ENCODE measurements around the gene PXMP2.

The PXMP2 gene

GRCh38 chr12:132717011-132717410, 29.6 kb downstream of the PXMP2 start:
- Mint-ChIP-seq H3K4me1 (peaks cover 10% of the 10 kb centered on the region), H3K36me3 (peaks cover 18% of the 10 kb centered on the region), H3K9me3 (no peaks in the 10 kb centered on the region), H3K27ac (no peak overlapping the region), H3K4me3 (no peak overlapping the region), H3K27me3 (no peaks in the 10 kb centered on the region)
- no peak for DNase-seq (ENCODE audit: low spot score in 2 of 2)
- ATAC-seq (ENCODE audit: low read depth): no peak

- no peaks in the 10 kb centered on the region for H3K27me3 Mint-ChIP-seq
- H3K4me1 Mint-ChIP-seq: peaks cover 6% of the 10 kb centered on the region
- ATAC-seq (ENCODE audit: low read depth): no peak
- no peaks in the 10 kb centered on the region for H3K9me3 Mint-ChIP-seq
- no peak overlapping the region for H3K4me3 Mint-ChIP-seq
- no peak overlapping the region for H3K27ac Mint-ChIP-seq
- H3K36me3 Mint-ChIP-seq: peaks cover 18% of the 10 kb centered on the region
- no peak for DNase-seq (ENCODE audit: low spot score in 2 of 2)
Observed at GRCh38 chr12:132717531-132718387, 30.4 kb downstream of the PXMP2 start.

GRCh38 chr12:132718644-132719043, 31.3 kb downstream of the PXMP2 start:
- H3K27ac Mint-ChIP-seq: no peak overlapping the region
- H3K4me3 Mint-ChIP-seq: no peak overlapping the region
- H3K9me3 Mint-ChIP-seq: no peaks in the 10 kb centered on the region
- no peak for ATAC-seq (ENCODE audit: low read depth)
- H3K4me1 Mint-ChIP-seq: peaks cover 2% of the 10 kb centered on the region
- DNase-seq (ENCODE audit: low spot score in 2 of 2): no peak
- no peaks in the 10 kb centered on the region for H3K27me3 Mint-ChIP-seq
- H3K36me3 Mint-ChIP-seq: peaks cover 20% of the 10 kb centered on the region

- Mint-ChIP-seq H3K4me1 (peaks cover 4% of the 10 kb centered on the region), H3K4me3 (no peak overlapping the region), H3K9me3 (no peaks in the 10 kb centered on the region), H3K36me3 (peaks cover 23% of the 10 kb centered on the region), H3K27ac (no peak overlapping the region), H3K27me3 (no peaks in the 10 kb centered on the region)
- no peak for DNase-seq (ENCODE audit: low spot score in 2 of 2)
- ATAC-seq (ENCODE audit: low read depth): no peak
Observed at GRCh38 chr12:132719141-132719953, 32.0 kb downstream of the PXMP2 start.

GRCh38 chr12:132719954-132720324, 32.6 kb downstream of the PXMP2 start:
- Mint-ChIP-seq H3K9me3 (no peaks in the 10 kb centered on the region), H3K27me3 (no peaks in the 10 kb centered on the region), H3K36me3 (peaks cover 24% of the 10 kb centered on the region), H3K27ac (no peak overlapping the region), H3K4me3 (no peak overlapping the region), H3K4me1 (peaks cover 2% of the 10 kb centered on the region)
- no peak for DNase-seq (ENCODE audit: low spot score in 2 of 2)
- no peak for ATAC-seq (ENCODE audit: low read depth)

- Mint-ChIP-seq H3K4me1 (peaks cover 2% of the 10 kb centered on the region), H3K4me3 (no peak overlapping the region), H3K27me3 (no peaks in the 10 kb centered on the region), H3K36me3 (peaks cover 24% of the 10 kb centered on the region), H3K27ac (no peak overlapping the region), H3K9me3 (no peaks in the 10 kb centered on the region)
- no peak for ATAC-seq (ENCODE audit: low read depth)
- no peak for DNase-seq (ENCODE audit: low spot score in 2 of 2)
Observed at GRCh38 chr12:132720606-132721345, 33.4 kb downstream of the PXMP2 start.

GRCh38 chr12:132723015-132723763, 35.8 kb downstream of the PXMP2 start:
- Mint-ChIP-seq H3K27ac (no peak overlapping the region), H3K9me3 (no peaks in the 10 kb centered on the region), H3K36me3 (peaks cover 21% of the 10 kb centered on the region), H3K4me3 (no peak overlapping the region), H3K27me3 (no peaks in the 10 kb centered on the region), H3K4me1 (peaks cover 2% of the 10 kb centered on the region)
- DNase-seq (ENCODE audit: low spot score in 2 of 2): no peak
- no peak for ATAC-seq (ENCODE audit: low read depth)

- DNase-seq (ENCODE audit: low spot score in 2 of 2) (no peak), ATAC-seq (ENCODE audit: low read depth) (no peak)
- no peak overlapping the region for H3K27ac Mint-ChIP-seq
- H3K9me3 Mint-ChIP-seq: no peaks in the 10 kb centered on the region
- H3K36me3 Mint-ChIP-seq: peaks cover 19% of the 10 kb centered on the region
- H3K27me3 Mint-ChIP-seq: no peaks in the 10 kb centered on the region
- H3K4me3 Mint-ChIP-seq: no peak overlapping the region
- H3K4me1 Mint-ChIP-seq: peaks cover 2% of the 10 kb centered on the region
Observed at GRCh38 chr12:132723764-132724140, 36.4 kb downstream of the PXMP2 start.

GRCh38 chr12:132724506-132725241, 37.3 kb downstream of the PXMP2 start:
- Mint-ChIP-seq H3K4me3 (no peak overlapping the region), H3K9me3 (no peaks in the 10 kb centered on the region), H3K4me1 (peaks cover 2% of the 10 kb centered on the region), H3K27me3 (no peaks in the 10 kb centered on the region), H3K27ac (no peak overlapping the region), H3K36me3 (peaks cover 17% of the 10 kb centered on the region)
- no peak for ATAC-seq (ENCODE audit: low read depth)
- DNase-seq (ENCODE audit: low spot score in 2 of 2): no peak

GRCh38 chr12:132726386-132726785, 39.0 kb downstream of the PXMP2 start:
- Mint-ChIP-seq H3K4me1 (peaks cover 2% of the 10 kb centered on the region), H3K9me3 (no peaks in the 10 kb centered on the region), H3K27ac (no peak overlapping the region), H3K27me3 (no peaks in the 10 kb centered on the region), H3K36me3 (peaks cover 20% of the 10 kb centered on the region), H3K4me3 (no peak overlapping the region)
- DNase-seq (ENCODE audit: low spot score in 2 of 2) (no peak), ATAC-seq (ENCODE audit: low read depth) (no peak)

GRCh38 chr12:132727091-132727794, 39.9 kb downstream of the PXMP2 start:
- ATAC-seq (ENCODE audit: low read depth) (no peak), DNase-seq (ENCODE audit: low spot score in 2 of 2) (no peak)
- Mint-ChIP-seq H3K27ac (no peak overlapping the region), H3K36me3 (peaks cover 25% of the 10 kb centered on the region), H3K4me1 (peaks cover 2% of the 10 kb centered on the region), H3K4me3 (no peak overlapping the region), H3K27me3 (no peaks in the 10 kb centered on the region), H3K9me3 (no peaks in the 10 kb centered on the region)

GRCh38 chr12:132728502-132728901, 41.1 kb downstream of the PXMP2 start:
- Mint-ChIP-seq H3K9me3 (no peaks in the 10 kb centered on the region), H3K36me3 (peaks cover 36% of the 10 kb centered on the region), H3K27ac (no peak overlapping the region), H3K4me3 (no peak overlapping the region), H3K4me1 (peaks cover 2% of the 10 kb centered on the region), H3K27me3 (no peaks in the 10 kb centered on the region)
- ATAC-seq (ENCODE audit: low read depth): no peak
- DNase-seq (ENCODE audit: low spot score in 2 of 2): no peak

Data from memory B cell (primary cell).